Stimulated activated CD4-positive, alpha-beta T cell treated with anti-CD3 and anti-CD28 coated beads, Interleukin-1b, Interleukin-23, amount 100 ng/mL, for 48 hours (primary cell): ENCODE data around the gene ESR1.
"Not testable (repeated sequence)": the region's sequence is repeated elsewhere in the genome, so short reads cannot be mapped to it uniquely, and the experiment has no call there.

Experiments
- DNase-seq: peaks from one replicate; pipeline ENCODE4 v3.0.0-alpha.2; 2020

ESR1 gene

DNA sequence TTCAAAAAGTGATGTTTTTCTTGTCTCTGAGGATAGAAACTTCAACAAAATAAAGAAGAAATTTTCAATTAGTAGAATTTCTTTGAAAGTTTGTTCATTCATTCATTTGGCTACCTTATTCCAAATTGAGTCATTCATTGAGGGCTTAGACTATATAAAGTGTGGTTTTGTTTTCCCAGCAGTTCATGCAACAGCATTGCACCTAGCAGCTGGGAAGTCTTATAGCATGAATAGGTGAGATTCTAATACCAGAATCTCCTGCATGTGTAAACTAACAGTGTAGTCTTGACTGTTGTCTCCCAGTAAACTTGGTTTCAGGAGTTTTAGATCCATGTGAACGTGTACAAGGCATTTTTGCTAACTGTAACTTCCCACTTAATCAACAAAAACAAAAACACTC, 7.1 kb downstream of the ESR1 start:
- DNase-seq = no peak

DNA sequence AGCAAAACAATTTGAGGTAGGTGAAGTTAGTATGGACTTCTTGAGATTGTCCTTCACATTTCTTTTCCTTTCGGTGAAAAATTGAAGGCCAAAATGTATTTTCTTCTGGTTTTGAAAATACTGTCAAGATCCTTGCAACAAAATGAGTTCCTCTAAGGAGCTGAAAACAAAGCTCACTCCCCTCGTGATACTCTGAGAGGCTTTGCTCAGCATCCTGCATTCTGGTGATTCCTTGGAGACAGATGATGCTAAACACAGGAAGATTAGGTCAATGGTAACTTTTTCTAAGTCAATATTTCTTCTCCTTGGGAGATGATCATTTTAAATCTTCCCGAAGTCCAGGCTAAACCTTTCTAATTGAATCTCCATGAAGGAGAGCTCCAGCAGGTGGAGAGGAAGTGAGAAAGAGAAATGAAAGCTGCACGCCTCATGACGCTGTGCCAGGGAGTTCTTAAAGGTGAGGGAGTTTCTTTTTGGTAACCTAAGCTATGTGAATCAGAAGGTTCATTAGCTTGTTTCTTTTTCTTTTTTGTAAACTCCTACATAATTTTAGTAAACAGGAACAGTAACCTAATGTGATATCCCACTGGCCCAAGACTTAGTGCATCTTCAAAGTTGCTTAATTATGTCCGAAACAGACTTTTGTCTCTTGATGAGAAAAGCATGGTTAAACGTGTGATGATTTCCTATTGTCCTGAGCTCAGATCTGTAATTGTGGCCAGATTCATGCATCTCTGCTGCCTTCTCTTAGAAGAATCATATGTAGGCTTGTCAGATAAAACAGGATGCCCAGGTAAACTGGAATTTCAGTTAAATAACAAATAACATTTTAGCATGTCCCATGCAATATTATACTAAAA, 15.0 kb downstream of the ESR1 start:
- DNase-seq = no peak

DNA sequence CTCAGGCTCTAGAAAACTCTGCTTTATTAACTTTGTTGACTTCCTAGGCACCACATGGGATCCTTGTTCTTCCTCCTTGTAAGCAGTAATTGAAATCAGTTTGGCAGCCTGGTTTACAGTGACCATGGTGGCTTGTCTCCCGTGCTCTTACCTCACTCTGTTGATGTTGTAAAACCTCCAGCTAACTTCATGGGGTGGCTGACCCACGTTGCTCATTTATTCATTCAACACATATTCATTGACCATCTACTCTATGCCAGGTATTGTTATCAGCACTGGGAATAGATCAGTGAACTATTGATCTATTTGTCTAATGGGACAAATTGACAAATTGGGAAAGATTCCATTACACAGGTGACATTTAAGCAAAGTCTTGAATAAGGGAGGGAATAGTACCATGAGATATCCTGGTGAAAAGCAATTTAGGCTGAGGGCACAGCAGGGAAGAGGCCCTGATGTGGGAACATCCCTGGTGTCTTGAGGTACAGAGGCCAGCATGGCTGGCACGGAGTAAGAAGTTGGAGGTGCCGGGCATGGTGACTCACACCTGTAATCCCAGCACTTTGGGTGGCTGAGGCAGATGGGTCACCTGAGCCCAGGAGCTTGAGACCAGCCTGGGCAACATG, 19.1 kb downstream of the ESR1 start:
- no peak for DNase-seq

DNA sequence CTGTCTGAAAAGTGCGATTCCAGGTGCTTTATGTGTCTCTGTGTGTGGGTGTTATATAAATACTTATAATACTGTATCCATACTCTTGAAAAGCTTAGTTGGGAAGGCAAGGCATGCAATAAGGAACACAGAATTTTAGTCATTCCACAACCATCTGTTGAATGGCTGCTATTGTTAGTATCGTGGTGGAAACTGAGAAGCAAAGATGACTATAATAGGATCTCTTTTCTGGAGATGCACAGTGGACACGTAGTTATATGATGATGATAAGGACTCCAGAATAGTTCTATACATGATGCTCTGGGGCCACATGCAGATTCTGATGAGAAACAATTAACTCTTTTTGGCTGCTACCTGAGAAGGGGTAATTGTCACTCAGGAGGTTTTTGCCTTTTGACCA, 25.2 kb downstream of the ESR1 start:
- no peak for DNase-seq

DNA sequence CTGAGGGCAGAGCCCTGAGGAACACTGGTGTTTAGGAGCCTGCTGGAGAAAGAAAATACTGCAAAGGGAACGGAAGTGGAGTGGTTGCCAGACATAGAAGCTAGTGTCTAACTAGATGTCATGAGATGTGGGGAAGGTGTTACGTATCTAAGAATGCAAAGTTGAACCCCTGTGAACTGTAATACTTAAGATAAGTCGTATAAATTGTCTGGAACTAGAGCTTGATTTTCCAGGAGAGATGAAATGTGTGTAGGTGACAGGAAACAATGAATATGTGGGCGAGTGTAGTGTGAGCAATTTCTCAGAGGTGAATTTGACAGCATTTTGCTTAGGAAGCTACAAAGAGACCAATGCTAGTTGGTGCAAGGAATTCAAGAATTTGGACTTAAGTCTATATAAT, 27.9 kb downstream of the ESR1 start:
- DNase-seq = no peak

DNA sequence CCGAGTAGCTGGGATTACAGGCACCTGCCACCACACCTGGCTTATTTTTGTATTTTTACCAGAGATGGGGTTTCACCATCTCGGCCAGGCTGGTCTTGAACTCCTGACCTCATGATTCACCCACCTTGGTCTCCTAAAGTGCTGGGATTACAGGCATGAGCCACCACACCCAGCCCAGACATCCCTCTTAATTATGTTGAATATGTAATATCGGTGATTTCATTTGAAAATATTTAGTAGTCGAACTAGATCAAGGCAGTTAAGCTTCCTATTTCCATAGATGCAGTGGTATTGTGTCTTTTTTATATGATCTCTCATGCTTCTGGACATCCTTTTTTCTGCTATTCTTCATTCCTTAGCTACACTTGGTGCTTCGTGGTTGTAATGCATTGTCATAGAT, 29.7 kb downstream of the ESR1 start:
- DNase-seq = no peak

DNA sequence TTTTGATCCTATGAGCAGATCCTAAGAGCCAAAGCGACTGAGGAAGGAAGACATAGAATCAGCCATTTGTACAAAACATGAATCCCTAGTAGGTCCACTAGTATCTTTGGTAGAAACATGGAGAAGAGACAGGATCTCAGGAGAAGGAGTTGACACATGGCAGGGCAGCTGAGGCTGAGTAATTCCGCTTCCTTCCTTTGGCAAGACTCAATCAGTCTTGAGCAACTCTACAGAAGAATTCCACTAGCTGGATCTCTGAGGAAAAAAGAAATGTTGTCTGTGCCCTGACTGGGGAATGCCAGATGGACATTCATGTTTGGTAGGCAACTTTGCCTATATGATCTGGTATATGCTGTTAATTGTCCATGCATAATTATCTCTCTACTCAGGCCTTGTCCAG, 35.3 kb downstream of the ESR1 start:
- no peak for DNase-seq

DNA sequence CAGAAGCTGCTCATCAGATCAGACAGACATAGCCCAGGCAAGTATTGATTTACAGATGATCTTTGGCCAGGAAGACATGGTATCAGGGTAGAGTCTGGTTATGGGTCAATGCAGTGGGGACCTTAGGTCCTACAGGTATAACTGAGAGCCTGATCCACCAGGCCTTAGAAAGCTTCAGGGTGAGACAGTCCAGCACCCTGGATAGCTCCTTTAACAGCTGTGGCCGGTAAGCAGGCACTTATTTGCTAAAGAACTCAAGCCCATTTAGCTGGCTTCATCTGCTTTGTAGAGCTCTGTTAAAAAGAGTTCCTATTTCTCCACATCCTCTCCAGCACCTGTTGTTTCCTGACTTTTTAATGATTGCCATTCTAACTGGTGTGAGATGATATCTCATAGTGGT, 39.6 kb downstream of the ESR1 start:
- no peak for DNase-seq

DNA sequence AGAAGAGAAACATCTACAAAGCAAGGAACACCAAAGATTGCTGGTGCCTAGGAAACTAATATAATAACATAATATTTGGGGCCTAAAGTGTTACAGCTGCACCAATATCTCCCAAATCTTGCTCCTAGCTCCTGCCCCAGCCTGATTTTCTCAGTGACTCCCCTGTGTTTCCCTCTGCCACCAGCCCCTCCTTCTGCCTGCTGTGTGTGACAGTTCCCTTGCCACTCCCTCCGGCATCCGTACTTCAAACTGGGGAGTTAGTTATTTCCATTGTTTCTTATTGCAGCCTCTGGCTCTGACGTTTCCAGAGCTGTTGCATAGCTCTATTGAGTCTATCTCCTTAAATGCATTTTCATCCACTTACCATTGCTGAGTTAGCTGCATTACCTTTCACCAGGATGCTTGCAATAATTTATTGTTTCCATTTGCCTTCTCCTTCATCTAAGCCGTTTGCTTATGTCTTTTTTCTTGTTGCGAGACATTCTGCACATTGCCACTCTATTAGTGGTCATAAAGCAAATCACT, 43.1 kb downstream of the ESR1 start:
- no peak for DNase-seq

DNA sequence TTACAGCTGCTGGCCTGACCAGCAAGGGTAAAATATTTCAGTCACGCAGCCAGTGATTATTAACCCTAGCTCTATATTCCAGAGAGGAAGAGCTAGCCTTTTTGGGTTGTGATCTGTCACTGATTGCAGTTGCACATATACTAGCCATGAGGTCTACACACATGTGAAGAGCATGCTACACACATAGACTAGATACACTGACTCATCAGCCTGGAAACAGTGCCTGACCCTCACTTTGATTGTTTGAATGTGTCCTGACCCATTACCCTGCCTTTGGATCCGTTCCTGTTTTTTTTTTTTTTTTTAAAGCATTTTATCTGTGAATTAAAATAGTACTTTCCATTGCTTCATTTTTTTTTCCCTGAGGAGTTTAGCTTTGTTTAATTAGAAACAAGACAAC, 50.8 kb downstream of the ESR1 start:
- DNase-seq = no peak

DNA sequence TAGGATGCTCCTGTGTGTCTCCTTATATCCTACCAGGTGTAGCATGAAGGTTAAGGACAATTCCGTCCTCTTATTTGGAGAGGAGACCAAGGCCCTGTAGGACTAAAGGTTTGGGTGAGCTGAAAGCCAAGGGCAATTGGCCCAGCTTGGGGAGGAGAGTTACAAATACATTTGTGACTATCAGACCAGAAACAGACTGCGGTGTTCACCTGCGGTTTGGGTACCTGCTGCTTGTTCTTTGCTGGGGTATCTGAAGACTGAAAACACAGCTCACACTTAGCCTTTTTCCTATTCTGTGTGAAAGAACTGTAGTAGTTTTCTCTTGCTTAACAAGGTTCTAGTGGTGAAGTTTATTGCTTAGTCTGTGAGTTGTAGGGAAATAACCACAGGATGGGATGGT, 55.0 kb downstream of the ESR1 start:
- no peak for DNase-seq

DNA sequence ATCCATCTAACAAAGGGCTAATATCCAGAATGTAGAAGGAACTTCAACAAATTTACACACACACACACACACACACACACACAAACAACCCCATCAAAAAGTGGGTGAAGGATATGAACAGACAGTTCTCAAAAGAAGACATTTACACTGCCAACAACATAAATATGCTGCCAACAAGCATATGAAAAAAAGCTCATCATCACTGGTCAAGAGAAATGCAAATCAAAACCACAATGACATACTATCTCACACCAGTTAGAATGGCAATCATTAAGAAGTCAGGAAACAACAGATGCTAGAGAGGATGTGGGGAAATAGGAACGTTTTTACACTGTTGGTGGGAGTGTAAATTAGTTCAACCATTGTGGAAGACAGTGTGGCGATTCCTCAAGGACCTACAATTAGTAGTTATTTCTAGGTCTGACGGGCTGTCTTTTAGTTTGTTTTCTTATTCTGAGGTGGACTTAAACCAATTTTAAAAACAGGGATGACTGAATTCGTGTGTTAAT, 59.9 kb downstream of the ESR1 start:
- not testable (repeated sequence) for DNase-seq

DNA sequence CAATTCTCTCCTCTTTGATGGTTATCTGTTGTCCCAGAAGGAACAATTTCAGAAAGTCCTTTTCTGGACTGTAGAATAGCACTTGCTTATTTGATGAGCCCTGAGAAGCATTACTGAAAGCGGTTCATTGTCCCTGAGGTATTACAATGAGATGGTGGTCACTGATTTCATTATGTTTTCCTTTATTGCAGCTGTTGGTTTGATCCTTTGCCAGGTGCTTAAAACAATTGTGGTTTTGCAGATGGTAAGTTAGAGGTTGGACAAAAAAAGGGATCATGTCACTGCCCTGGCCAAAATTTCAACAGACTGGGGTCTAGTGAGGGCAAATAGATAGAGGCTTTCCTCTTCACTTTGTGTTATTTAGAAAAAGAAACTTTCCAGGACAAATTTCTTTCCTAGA, 61.9 kb downstream of the ESR1 start:
- no peak for DNase-seq

DNA sequence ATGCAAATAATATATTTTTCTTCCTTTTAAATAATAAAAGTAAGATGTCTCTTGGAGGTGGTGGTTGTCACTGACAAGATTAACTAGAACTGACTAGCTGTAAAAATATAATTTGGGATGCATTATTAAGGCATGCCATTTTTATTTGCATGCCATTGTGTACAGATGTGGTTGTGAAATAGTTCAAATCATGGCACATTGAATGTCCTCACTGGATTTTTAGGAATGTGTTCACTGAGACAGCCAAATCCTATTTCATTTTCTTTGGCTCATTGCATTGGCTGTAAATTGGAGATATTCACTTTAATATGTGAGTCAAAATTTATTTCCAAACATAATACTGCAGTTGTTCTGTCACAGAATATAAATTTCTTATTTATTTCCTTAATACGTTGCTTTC, 62.3 kb downstream of the ESR1 start:
- DNase-seq = no peak

DNA sequence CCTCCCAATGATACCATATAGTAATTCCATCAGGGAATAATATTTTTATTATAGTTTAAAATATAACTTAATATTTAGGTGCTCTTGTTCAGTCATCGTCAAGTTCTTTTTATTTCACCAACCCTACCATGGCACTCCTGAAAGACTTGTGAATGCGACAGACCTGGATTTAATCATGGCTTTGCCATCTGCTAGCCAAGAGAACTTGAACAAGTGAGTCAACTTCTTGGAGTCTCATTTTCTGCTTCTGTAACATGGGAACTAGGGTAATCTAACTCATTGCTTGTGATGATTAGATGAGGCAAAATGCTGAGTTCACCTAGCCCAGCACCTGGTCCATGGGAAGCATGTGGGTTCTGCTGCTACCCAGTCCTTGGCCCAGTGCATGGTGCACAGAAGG, 62.9 kb downstream of the ESR1 start:
- DNase-seq = no peak

DNA sequence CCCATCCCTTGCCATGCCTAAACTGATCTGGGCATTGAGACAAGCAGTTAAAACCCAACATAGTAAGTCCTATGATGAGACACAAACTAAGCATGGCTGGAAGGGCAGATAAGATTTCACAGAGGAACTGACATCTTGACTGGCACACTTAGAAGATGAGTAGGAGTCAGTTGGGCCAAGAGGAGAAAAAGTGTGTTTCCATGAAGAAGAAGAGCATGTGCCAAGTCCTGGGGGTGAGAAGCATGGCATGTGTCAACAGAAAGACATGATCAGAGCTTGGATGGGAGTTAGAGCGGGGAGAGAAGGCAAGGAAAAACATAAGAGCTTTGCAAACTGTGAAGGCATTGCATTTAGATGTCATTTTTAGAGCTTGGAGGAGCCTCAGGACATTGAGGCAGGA, 68.0 kb downstream of the ESR1 start:
- no peak for DNase-seq

DNA sequence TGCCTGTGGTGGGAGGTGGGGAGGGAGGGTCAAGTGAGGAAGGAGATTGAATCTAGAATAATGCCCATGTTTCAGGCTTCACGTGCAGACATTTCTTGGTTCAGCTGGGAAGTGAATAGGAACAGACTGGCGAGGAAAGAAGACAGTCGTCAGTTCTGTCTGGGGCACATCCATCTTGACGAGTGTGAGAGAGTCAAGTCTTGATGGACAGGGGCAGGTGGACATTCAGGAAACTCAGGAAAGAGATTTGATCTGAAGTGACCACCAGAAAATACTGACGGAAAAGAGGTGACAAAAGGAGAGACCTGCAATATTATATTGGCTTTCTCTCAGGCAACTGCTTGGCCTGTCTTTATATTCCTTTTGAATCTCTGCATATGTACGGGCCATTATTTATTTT, 68.6 kb downstream of the ESR1 start:
- DNase-seq = no peak

DNA sequence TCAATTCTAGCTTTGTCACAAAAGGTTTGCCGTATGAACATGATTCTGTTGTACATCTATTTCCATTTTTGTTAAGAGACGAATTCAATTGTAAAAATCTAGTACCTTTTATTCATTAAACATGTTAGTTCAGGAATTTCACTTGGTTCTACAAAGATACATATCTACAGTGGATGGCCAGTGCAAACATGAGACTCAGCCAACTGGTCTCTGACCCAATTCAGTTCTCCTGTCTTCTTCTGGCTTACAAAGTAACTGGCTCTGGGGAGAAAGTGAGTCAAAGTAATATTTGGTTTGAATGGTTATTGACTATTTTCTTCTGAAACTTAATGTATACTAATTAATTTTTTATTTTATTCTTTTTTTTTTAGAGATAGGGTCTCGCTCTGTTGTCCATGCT, 70.0 kb downstream of the ESR1 start:
- DNase-seq = no peak

DNA sequence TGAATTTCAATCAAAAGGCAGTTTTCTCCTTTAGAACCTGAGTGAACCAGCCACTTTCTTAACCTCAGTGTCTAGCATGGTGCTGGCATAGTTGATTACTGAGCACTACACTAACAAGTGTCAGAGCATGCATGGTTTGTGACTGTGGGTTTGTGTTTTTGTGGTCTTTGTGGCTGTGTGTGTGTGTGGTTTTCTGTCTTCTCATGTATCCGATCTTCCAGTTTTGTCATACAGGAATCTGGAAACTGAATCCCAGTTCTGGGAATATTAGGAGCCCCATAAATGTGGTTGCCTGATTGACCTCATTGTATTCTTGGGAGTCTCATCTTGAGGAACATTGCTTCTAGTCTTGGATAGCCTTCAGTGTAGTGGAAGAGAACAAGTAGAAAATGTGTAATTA, 73.7 kb downstream of the ESR1 start:
- DNase-seq = no peak

DNA sequence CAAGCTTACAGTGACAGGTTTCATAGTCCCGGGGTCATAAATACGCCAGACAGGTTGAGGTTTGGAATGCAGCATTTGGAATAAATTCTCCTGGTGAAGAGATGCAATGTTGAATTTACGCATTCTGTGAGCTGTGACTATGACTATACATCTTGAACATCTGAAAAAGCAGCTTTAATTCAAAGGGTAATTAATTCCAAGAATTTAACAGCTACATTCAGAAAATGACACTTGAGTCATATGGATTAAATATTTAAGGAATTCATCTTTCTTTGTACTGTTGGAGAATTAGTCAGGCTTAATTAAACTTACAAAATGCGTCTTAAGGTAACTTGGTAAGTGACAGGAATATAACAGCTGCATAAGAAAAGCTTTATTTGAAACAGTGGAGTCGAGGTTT, 74.7 kb downstream of the ESR1 start:
- DNase-seq = no peak

DNA sequence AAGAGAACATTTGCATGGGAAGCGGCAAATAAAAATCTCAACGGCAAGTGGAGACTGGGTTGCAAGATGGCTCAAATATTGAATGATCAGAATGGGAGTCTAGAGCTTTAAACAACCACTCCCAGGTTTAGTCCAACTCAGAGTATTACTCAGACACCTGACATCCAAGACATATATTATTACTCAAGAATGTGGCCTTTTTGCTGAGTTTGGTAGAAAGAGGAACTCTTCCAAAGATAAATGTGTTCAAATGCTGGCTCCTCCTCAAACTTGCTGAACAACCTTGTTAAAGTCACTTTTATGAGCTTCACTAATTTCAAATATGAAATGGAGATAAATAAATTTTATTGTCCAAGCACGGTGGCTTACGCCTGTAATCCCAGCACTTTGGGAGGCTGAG, 77.8 kb downstream of the ESR1 start:
- no peak for DNase-seq

DNA sequence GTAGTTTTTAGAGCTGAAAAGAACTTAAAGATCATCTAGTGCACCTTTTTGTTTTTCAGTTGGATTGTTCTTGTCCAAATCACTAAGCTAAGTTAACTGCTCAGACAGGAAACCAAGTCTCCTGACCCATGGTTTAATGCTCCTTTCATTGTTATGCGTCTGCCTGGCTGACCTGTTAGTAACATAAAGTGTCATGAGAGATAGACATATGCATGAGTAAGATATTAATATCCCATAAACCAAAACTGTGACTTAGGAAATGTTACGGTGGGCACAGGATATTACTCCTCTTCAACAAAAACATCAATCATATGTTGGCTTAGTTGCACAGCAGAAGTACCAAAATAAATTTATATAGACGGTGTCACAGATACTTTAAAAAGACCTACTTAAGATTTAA, 84.0 kb downstream of the ESR1 start:
- no peak for DNase-seq

DNA sequence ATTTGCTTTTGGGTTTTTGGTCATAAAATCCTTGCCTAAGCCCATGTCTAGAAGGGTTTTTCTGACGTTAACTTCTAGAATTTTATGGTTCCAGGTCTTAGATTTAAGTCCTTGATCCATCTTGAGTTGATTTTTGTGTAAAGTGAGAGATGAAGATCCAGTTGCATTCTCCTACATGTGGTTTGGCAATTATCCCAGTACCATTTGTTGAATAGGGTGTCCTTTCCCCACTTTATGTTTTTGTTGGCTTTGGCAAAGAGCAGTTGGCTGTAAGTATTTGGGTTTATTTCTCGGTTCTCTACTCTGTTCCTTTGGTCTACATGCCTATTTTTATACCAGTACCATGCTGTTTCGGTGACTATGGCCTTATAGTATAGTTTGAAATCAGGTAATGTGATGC, 86.9 kb downstream of the ESR1 start:
- not testable (repeated sequence) for DNase-seq

DNA sequence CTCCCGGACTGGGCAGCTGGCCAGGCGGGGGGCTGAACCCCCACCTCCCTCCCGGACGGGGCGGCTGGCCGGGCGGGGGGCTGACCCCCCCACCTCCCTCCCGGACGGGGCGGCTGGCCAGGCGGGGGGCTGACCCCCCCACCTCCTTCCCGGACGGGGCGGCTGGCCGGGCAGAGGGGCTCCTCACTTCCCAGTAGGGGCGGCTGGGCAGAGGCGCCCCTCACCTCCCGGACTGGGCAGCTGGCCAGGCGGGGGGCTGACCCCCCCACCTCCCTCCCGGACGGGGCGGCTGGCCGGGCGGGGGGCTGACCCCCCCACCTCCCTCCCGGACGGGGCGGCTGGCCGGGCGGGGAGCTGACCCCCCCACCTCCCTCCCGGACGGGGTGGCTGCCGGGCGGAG, 91.7 kb downstream of the ESR1 start:
- not testable (repeated sequence) for DNase-seq
